Vagina (tissue), 2 donors: ENCODE measurements around the gene RBKS. TPM values are rescaled to one million over a fixed set of nuclear protein-coding genes. Genes with fewer than 3 reads are reported as not detected.

ENCODE experiments used
- DNase-seq, 2 donors: peaks; one replicate each; pipeline ENCODE4 v3.0.0-alpha.2; 2017; ENCODE audit errors: extremely low spot score in 2 of 2
- H3K27ac ChIP-seq: fragments of 200-600 bp; sonication (generic); one replicate; pipeline ENCODE4 v1.5.1; 2019
- H3K27me3 ChIP-seq: fragments of 200-600 bp; sonication (generic); one replicate; pipeline ENCODE4 v1.5.1; 2019
- H3K36me3 ChIP-seq, 2 donors: fragments of 200-600 bp; sonication (generic); one replicate each; pipeline ENCODE4 v1.5.1; 2017 to 2019
- H3K4me1 ChIP-seq: fragments of 200-600 bp; sonication (generic); one replicate; pipeline ENCODE4 v1.5.1; 2019
- H3K4me3 ChIP-seq, 2 donors: fragments of 200-600 bp; sonication (generic); 1 replicate in 1 of 2; 2 replicates in 1 of 2; pipeline ENCODE4 v1.5.1; 2016 to 2019
- H3K9me3 ChIP-seq: fragments of 200-600 bp; sonication (generic); one replicate; pipeline ENCODE4 v1.5.1; 2019
- POLR2A ChIP-seq, 2 donors: fragments of 450-650 bp; IDR thresholded peaks; one replicate each; pipeline ENCODE4 v1.6.1; 2017; ENCODE audit warnings: antibody characterized with exemption in 2 of 2, mild to moderate bottlenecking in 2 of 2, moderate library complexity in 2 of 2
- POLR2AphosphoS5 ChIP-seq, 2 donors: sonication (generic); formaldehyde crosslinking; IDR thresholded peaks; one replicate each; pipeline ENCODE4 v1.9.0; 2017; ENCODE audit warnings: antibody characterized with exemption in 2 of 2, mild to moderate bottlenecking in 2 of 2, low read depth in 1 of 2; ENCODE audit not compliant: insufficient read depth in 1 of 2
- intact Hi-C: fragments of 100-400 bp; cut with DNase I; formaldehyde crosslinking; loops from one replicate; pipeline ENCODE4 v1.15.1; 2023
- total RNA-seq: library from RNA; depleted of rRNA; stranded (reverse); fragments of >200 nt; gene quantifications from one replicate; pipeline ENCODE4 v1.2.3, GENCODE V29; 2016
- TF ChIP-seq, protein P1 (sequence below), 3 experiments: fragments of 450-650 bp in 2 of 3; fragments of 200-600 bp in 1 of 3; sonication (generic) in 1 of 3; IDR thresholded peaks; one replicate each; pipeline ENCODE4 v1.5.1; 2017 to 2019; ENCODE audit warnings: antibody characterized with exemption in 3 of 3, mild to moderate bottlenecking in 2 of 3, moderate library complexity in 2 of 3

The RBKS gene
- total RNA-seq, 1 donor from 2014 or later, result 2.2 TPM

DNA sequence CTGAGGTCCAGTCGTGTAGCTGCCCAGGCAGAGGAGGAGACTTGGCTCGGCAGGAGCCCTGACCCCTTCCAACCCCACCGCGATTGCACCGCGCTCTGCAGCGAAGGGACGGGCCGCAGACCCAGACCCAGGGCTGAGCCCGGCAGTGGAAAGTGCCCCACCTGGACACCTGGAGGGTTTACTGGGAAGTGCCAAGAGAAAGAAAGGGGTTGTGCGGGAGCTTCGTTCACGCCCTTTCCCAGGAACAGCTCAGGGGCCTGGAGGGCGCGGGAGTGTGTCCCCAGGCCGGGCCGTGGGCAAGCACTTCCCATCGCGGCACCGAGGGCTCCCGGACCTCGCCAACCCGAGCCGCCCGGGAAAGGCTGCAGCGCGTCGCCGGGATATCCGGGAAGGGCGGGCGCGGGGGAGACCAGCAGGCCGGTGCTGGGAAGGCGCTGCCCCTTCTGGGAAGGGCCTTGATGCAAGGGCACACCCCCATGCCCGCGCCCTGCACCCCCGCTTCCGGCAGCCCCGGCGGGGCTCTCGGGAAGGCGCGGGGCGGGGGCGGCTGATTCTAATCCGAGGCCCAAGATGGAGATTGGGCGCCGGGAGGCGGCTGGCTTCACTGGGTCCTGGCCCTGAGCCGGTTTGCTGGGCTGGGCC, 154.8 kb downstream of the RBKS start:
- Histone ChIP-seq H3K36me3 (no peaks in the 10 kb centered on the region), H3K9me3 (no peaks in the 10 kb centered on the region), H3K4me1 (peaks cover 30% of the 10 kb centered on the region), H3K4me3 (peak overlapping the region; percentile 50 to 55), H3K27me3 (no peaks in the 10 kb centered on the region), H3K27ac (peak overlapping the region; percentile 87)
- peak; percentile 41 to 87 for TF ChIP-seq POLR2AphosphoS5 (IDR thresholded peaks at IDR 0.05; ENCODE audit: insufficient read depth in 1 of 2, low read depth in 1 of 2)
- TF ChIP-seq, protein P1, sequence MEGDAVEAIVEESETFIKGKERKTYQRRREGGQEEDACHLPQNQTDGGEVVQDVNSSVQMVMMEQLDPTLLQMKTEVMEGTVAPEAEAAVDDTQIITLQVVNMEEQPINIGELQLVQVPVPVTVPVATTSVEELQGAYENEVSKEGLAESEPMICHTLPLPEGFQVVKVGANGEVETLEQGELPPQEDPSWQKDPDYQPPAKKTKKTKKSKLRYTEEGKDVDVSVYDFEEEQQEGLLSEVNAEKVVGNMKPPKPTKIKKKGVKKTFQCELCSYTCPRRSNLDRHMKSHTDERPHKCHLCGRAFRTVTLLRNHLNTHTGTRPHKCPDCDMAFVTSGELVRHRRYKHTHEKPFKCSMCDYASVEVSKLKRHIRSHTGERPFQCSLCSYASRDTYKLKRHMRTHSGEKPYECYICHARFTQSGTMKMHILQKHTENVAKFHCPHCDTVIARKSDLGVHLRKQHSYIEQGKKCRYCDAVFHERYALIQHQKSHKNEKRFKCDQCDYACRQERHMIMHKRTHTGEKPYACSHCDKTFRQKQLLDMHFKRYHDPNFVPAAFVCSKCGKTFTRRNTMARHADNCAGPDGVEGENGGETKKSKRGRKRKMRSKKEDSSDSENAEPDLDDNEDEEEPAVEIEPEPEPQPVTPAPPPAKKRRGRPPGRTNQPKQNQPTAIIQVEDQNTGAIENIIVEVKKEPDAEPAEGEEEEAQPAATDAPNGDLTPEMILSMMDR (IDR thresholded peaks at IDR 0.05), result no peak
- intact Hi-C loops, result no loop called here
- DNase-seq, result no peak

DNA sequence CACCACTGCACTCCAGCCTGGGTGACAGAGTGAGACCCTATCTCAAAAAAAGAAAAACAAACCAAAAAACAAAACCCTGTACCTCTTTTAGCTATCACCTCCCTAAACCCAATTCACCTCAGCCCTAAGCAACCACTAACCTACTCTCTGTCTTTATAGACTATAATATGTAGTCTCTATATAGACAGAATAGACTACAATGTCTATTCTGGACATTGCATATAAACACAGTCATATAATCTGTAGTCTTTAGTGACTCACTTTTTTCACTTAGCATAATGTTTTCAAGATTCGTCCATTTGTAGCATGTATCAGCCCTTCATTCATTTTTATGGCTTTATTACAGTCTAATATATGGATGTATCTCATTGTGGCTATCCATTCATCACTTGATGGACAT, 155.9 kb downstream of the RBKS start:
- no peak overlapping the region for H3K4me3 ChIP-seq
- no peaks in the 10 kb centered on the region for H3K36me3 ChIP-seq
- no peaks in the 10 kb centered on the region for H3K9me3 ChIP-seq
- intact Hi-C loops, result no loop called here
- H3K27ac ChIP-seq, result no peak overlapping the region
- H3K4me1 ChIP-seq, result peaks cover 40% of the 10 kb centered on the region
- DNase-seq, result no peak
- TF ChIP-seq, protein P1 (IDR thresholded peaks at IDR 0.05), result no peak
- TF ChIP-seq POLR2A (IDR thresholded peaks at IDR 0.05) (no peak), POLR2AphosphoS5 (IDR thresholded peaks at IDR 0.05; ENCODE audit: insufficient read depth in 1 of 2, low read depth in 1 of 2) (no peak)
- no peaks in the 10 kb centered on the region for H3K27me3 ChIP-seq

Other genes with a start within 250 kb of the RBKS start
- gene SUPT7L, start 226.8 kb downstream of the RBKS start, total RNA-seq, result 26.5 TPM
- 21.9 TPM for gene SLC4A1AP, start 226.5 kb downstream of the RBKS start, total RNA-seq
- gene MRPL33, start 118.7 kb downstream of the RBKS start, total RNA-seq, result 87.7 TPM
- gene BABAM2, start 342 bp upstream of the RBKS start, total RNA-seq, result 41.0 TPM